ENCODE results near the gene CAMK2B.

The CAMK2B gene

GRCh38 chr7:44235582-44236332 lies 89.6 kb downstream of the CAMK2B start:
- FAIRE-seq (no peak), DNase-seq (ENCODE audit: insufficient read length, low spot score) (no peak)

DNA sequence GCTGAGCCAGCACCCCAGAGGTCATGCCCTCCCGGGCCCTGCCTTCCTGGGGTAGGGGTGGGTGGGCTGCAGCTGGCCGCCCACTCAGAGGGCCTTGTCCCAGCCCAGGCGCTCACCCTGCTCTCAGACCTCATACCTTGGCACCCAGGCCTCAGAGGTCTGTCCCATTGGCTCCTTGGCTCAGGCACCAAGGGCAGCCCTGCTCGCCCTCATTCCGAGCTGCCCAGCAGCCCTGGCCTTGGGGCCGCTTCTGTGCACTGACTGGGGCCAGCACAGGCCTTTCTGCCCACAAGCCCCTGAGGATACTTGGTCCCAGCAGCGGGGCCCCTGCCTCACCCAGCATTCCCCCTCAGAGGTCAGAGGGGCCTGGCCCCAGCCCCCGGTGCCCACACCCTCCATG lies 90.3 kb downstream of the CAMK2B start:
- DNase-seq (ENCODE audit: insufficient read length, low spot score) (no peak), FAIRE-seq (no peak)

- no peak for DNase-seq (ENCODE audit: insufficient read length, low spot score)
- FAIRE-seq = no peak
Measured at GRCh38 chr7:44232901-44233715, 92.3 kb downstream of the CAMK2B start.

GRCh38 chr7:44232396-44232795 lies 93.0 kb downstream of the CAMK2B start:
- no peak for DNase-seq (ENCODE audit: insufficient read length, low spot score)

DNA sequence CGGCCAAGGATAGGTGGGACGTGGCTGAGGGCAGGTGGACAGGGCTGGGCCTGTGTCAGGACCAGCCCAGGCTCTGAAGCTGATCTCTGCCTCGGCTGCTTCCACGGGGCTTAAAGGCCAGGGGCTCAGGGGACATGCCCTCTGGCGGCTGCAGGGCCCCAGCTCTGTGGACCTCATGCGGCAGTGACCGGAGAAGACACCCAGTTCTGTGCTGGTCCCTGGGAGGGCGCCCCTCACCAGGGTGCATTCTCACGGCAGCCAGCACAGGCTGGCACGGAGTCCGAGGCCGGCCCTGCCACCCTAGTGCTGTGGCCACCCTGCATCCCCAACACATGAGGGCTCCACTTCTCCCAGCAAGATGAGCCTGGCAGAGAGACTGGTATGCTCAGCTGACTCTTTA lies 94.3 kb downstream of the CAMK2B start:
- FAIRE-seq = no peak
- DNase-seq (ENCODE audit: insufficient read length, low spot score) = no peak

More at GRCh38 chr7:44232396-44232795, 93.0 kb downstream of the CAMK2B start:
- no peak for FAIRE-seq

DNA sequence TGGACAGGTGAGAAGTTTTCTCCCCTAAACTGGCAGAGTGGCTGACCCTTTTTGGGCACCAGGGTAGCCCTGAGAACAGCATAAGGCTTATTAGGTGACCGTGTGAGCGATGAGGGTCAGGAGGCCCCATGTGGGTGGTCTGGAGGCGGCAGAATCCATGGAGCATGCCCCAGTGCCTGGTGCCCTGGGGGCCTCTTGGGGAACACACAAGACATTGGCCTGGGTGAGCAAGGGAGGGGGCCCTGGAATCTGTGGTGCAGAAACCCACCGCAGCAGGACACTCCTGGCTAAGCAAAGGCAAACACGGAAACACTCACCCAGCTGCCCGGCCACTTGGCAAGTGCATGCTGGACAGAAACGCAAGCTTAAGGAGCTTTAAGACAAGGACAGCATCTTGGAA lies 95.1 kb downstream of the CAMK2B start:
- FAIRE-seq = no peak

GRCh38 chr7:44229546-44230105 lies 95.8 kb downstream of the CAMK2B start:
- DNase-seq (ENCODE audit: insufficient read length, low spot score) (no peak), FAIRE-seq (no peak)

More for the DNA sequence above, 95.1 kb downstream of the CAMK2B start:
- no peak for DNase-seq (ENCODE audit: insufficient read length, low spot score)

- FAIRE-seq (no peak), DNase-seq (ENCODE audit: insufficient read length, low spot score) (no peak)
Measured at GRCh38 chr7:44228571-44229350, 96.6 kb downstream of the CAMK2B start.

GRCh38 chr7:44227911-44228310 lies 97.5 kb downstream of the CAMK2B start:
- FAIRE-seq (no peak), DNase-seq (ENCODE audit: insufficient read length, low spot score) (no peak)

- no peak for FAIRE-seq
- no peak for DNase-seq (ENCODE audit: insufficient read length, low spot score)
Measured at GRCh38 chr7:44226396-44226753, 99.0 kb downstream of the CAMK2B start.

GRCh38 chr7:44225566-44226395 lies 99.6 kb downstream of the CAMK2B start:
- no peak for DNase-seq (ENCODE audit: insufficient read length, low spot score)
- FAIRE-seq = no peak

- FAIRE-seq (no peak), DNase-seq (ENCODE audit: insufficient read length, low spot score) (no peak)
Measured at GRCh38 chr7:44224974-44225565, 100.3 kb downstream of the CAMK2B start.

DNA sequence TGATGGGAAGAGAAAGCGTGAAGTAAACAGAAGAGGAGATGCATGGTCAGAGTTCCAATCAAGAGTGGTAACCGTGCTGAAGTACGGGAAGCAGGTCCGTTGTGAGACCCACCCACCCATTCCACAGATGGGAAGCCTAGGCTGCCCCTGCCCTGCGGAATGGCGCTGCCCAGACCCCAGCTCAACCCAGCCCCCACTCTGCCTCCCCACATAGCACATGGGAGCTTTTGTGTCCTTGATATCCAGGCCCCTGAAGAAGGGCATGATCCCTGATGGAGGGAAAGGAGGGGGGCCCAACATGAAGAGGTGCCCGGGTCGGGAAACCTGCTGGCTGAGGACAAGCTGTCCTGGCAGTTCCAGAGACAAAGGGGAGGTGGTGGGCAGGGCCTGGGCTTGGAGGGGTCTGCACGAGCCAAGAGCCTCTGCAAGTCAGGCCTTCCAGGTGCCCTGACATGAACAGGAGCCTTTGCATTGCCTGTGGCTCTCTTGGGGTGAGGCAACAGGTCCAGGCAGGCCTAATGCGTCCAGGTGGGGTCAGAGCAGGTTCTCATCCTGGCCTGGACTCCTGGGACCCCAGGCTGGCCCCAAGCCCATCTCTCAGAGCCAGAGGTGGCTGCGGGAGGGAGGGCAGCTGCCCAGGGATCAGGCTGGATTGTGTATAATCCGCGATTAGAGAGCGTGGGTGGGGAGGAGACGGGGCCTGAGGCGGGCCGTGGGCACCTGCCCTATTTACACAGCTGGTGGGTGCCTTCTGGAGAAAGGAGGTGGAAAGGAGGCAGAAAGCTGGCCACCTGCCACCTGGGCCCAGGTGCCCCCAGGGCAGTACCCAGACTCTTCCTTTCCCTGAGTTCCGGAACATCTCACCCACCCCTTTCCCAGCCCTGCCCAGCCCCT lies 101.1 kb downstream of the CAMK2B start:
- FAIRE-seq = no peak
- no peak for DNase-seq (ENCODE audit: insufficient read length, low spot score)

- DNase-seq (ENCODE audit: insufficient read length, low spot score) = no peak
- no peak for FAIRE-seq
Measured at GRCh38 chr7:44223362-44224079, 101.9 kb downstream of the CAMK2B start.

- FAIRE-seq = peak; percentile 64
- DNase-seq (ENCODE audit: insufficient read length, low spot score) = no peak
Measured at GRCh38 chr7:44222776-44223261, 102.6 kb downstream of the CAMK2B start.

DNA sequence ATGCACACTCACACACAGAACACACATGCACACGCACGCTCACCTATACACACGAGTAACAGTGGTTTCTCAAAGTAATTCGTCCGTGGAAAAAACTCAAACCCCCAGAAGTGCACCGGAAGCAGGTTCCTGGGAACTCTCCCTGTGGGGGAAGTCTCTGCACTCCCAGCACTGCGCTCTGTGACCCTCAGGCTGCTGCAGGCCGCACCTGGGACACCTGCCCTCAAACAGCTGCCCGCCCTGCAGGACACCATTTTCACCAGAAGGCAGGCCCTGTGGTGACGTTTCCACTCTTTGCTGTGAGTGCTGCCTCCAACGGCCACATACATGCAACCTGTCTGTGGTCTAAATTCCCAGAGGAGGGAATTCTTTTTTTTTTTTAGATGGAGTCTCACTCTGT lies 103.3 kb downstream of the CAMK2B start:
- no peak for DNase-seq (ENCODE audit: insufficient read length, low spot score)
- FAIRE-seq = no peak

DNA sequence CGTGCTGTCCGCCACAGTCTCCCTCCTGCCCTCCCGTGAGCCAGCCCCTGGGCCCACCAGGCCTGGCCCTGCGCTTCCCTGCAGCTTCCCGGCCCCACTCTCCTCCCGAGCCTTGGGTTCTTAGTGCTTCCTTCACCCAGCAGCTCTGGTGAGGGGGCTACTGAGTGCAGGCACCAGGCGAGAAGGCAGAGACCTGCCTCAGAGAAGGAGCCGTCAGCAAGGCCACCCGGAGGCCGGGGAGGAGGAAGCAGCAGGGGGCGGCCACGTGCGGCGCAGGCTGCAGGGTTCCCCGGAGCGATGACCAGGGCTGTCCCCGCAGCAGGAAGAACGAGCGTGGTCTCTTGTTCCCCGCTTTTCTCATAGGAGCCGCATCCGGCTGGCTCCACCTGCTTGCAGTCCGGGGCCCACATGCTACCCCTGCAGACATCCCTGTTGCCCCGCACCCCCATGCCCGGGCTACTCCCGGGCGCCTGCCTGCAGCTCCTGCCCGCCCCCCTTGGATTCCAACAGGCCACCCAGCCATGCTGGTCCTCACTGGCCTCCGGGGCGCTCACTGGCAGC lies 104.1 kb downstream of the CAMK2B start:
- FAIRE-seq (no peak), DNase-seq (ENCODE audit: insufficient read length, low spot score) (no peak)

Data from HTR-8/SVneo (cell line).